HCT116 (cell line): ENCODE results near the gene RRAD. TPM values are rescaled to one million over a fixed set of nuclear protein-coding genes. Genes with fewer than 3 reads are reported as not detected.

Source experiments
- ATAC-seq: fragments of 200-7000 bp; cut with Tn5 transposase; 2 replicates; pipeline ENCODE4 v1.9.1; 2020; ENCODE audit warnings: mild to moderate bottlenecking, moderate library complexity
- BruUV-seq: library from RNA; stranded (reverse); fragments of 400-500 nt; replicated peaks from 2 replicates; lab custom pipeline; 2021; lab: Mats Ljungman, UMichigan
- CTCF ChIA-PET: fragments of 300-600 bp; sonication (Branson Sonifier 250); formaldehyde crosslinking; loops from one replicate; lab custom pipeline; 2021; ENCODE audit warnings: antibody characterized with exemption; lab: Charles Lee
- POLR2A ChIA-PET: fragments of 300-600, 350-600 bp; sonication (Branson Sonifier 250); formaldehyde crosslinking; loops from one replicate; lab custom pipeline; 2021; ENCODE audit warnings: antibody characterized with exemption; lab: Charles Lee
- RAD21 ChIA-PET, 2 experiments: fragments of 300-600 bp; sonication (Branson Sonifier 250); formaldehyde crosslinking; loops; one replicate each; lab custom pipeline; 2023; ENCODE audit warnings: low total read pairs in 2 of 2; ENCODE audit not compliant: uncharacterized antibody in 2 of 2, unreplicated experiment in 2 of 2, low non-redundant PET in 1 of 2; lab: Charles Lee
- DNase-seq: peaks from one replicate; pipeline ENCODE4 v3.0.0-alpha.2; 2010; ENCODE audit warnings: low read depth, low spot score
- H2AFZ ChIP-seq: fragments of 200-600 bp; shearing (Covaris generic), sonication (generic); 2 replicates; pipeline ENCODE4 v1.6.1; 2017; ENCODE audit warnings: low read depth, mixed run types, mixed read lengths, antibody characterized with exemption, low read length; ENCODE audit not compliant: poor library complexity, severe bottlenecking
- H3K27ac ChIP-seq: 2 replicates; pipeline ENCODE4 v1.5.1; 2012; ENCODE audit warnings: low read depth, low read length
- H3K27me3 ChIP-seq: fragments of 200-600 bp; sonication (generic); 2 replicates; pipeline ENCODE4 v1.6.1; 2016; ENCODE audit warnings: mixed run types, low read length, mixed read lengths; ENCODE audit not compliant: insufficient read depth
- H3K36me3 ChIP-seq, 2 experiments: fragments of 200-500 bp in 1 of 2; fragments of 200-600 bp in 1 of 2; sonication (Bioruptor generic) in 1 of 2; sonication (generic) in 1 of 2; 2 replicates each; pipeline versions ENCODE4 v1.5.1 to v1.6.1; 2014 to 2016; ENCODE audit warnings: low read length in 2 of 2, inconsistent platforms in 1 of 2, mixed read lengths in 1 of 2, mixed run types in 1 of 2; ENCODE audit not compliant: insufficient read depth in 2 of 2, control insufficient read depth in 1 of 2
- H3K4me1 ChIP-seq, 2 experiments: fragments of 200-600 bp in 1 of 2; sonication (generic) in 1 of 2; 2 replicates each; pipeline versions ENCODE4 v1.5.1 to v1.6.1; 2012 to 2017; ENCODE audit warnings: low read length in 2 of 2, inconsistent platforms in 1 of 2, mild to moderate bottlenecking in 1 of 2, mixed read lengths in 1 of 2, mixed run types in 1 of 2, moderate library complexity in 1 of 2; ENCODE audit not compliant: insufficient read depth in 2 of 2, control insufficient read depth in 1 of 2
- H3K4me2 ChIP-seq: fragments of 200-600 bp; sonication (generic); 2 replicates; pipeline ENCODE4 v1.6.1; 2017; ENCODE audit warnings: mixed run types, low read length, mixed read lengths
- H3K4me3 ChIP-seq, 2 experiments: fragments of 200-600 bp in 1 of 2; sonication (generic) in 1 of 2; replicated peaks in 1 of 2; 2 replicates each; pipeline ENCODE4 v1.5.1; 2011 to 2016; ENCODE audit warnings: low read length in 2 of 2, control low read depth in 1 of 2, low read depth in 1 of 2, mild to moderate bottlenecking in 1 of 2, mixed read lengths in 1 of 2, mixed run types in 1 of 2
- H3K79me2 ChIP-seq: fragments of 200-600 bp; sonication (generic); 2 replicates; pipeline ENCODE4 v1.6.1; 2017; ENCODE audit warnings: mild to moderate bottlenecking, mixed run types, low read length, moderate library complexity, mixed read lengths; ENCODE audit not compliant: insufficient read depth
- H3K9ac ChIP-seq: fragments of 200-600 bp; sonication (generic); 2 replicates; pipeline ENCODE4 v1.6.1; 2016; ENCODE audit warnings: low read length, mixed read lengths
- H3K9me2 ChIP-seq: fragments of 200-600 bp; sonication (generic), shearing (Covaris generic); 2 replicates; pipeline ENCODE4 v1.6.1; 2017; ENCODE audit warnings: mixed run types, mild to moderate bottlenecking, moderate library complexity; ENCODE audit not compliant: insufficient read depth
- H3K9me3 ChIP-seq, 2 experiments: fragments of 200-500 bp in 1 of 2; fragments of 200-600 bp in 1 of 2; sonication (Bioruptor generic) in 1 of 2; sonication (generic) in 1 of 2; 2 replicates each; pipeline ENCODE4 v1.6.1; 2014 to 2017; ENCODE audit warnings: low read length in 2 of 2, mixed read lengths in 2 of 2, inconsistent platforms in 1 of 2, low read depth in 1 of 2, mild to moderate bottlenecking in 1 of 2, mixed run types in 1 of 2, moderate library complexity in 1 of 2; ENCODE audit not compliant: control insufficient read depth in 1 of 2, insufficient read depth in 1 of 2
- H4K20me1 ChIP-seq: fragments of 200-600 bp; sonication (generic), shearing (Covaris generic); 2 replicates; pipeline ENCODE4 v1.6.1; 2017; ENCODE audit warnings: mixed run types, mild to moderate bottlenecking, moderate library complexity; ENCODE audit not compliant: insufficient read depth
- CBX3 ChIP-seq: IDR thresholded peaks from 2 replicates; pipeline ENCODE4 v1.6.1; 2012; ENCODE audit warnings: low read depth
- EGR1 ChIP-seq: IDR thresholded peaks from 2 replicates; pipeline ENCODE4 v1.6.1; 2012; ENCODE audit warnings: low read depth
- SIN3A ChIP-seq: IDR thresholded peaks from 2 replicates; pipeline ENCODE4 v1.6.1; 2012; ENCODE audit warnings: low read depth
- YY1 ChIP-seq: IDR thresholded peaks from 2 replicates; pipeline ENCODE4 v1.6.1; 2011; ENCODE audit warnings: low read length, low read depth, moderate library complexity, mild to moderate bottlenecking; ENCODE audit not compliant: insufficient replicate concordance; ENCODE audit errors: extremely low read depth
- ZBTB33 ChIP-seq: IDR thresholded peaks from 2 replicates; pipeline ENCODE4 v1.6.1; 2011; ENCODE audit warnings: mild to moderate bottlenecking, low read length, moderate library complexity; ENCODE audit not compliant: insufficient replicate concordance; ENCODE audit errors: extremely low read depth
- intact Hi-C: fragments of 100-400 bp; cut with micrococcal nuclease; formaldehyde crosslinking; loops from 2 replicates; pipeline ENCODE4 v1.10.0; 2022
- total RNA-seq: library from RNA; stranded (reverse); gene quantifications from one replicate; pipeline ENCODE4 v1.2.1, GENCODE V29; 2021; ENCODE audit not compliant: unreplicated experiment

RRAD gene
- total RNA-seq, 1 experiment from 2014 or later: 2.2 TPM

DNA sequence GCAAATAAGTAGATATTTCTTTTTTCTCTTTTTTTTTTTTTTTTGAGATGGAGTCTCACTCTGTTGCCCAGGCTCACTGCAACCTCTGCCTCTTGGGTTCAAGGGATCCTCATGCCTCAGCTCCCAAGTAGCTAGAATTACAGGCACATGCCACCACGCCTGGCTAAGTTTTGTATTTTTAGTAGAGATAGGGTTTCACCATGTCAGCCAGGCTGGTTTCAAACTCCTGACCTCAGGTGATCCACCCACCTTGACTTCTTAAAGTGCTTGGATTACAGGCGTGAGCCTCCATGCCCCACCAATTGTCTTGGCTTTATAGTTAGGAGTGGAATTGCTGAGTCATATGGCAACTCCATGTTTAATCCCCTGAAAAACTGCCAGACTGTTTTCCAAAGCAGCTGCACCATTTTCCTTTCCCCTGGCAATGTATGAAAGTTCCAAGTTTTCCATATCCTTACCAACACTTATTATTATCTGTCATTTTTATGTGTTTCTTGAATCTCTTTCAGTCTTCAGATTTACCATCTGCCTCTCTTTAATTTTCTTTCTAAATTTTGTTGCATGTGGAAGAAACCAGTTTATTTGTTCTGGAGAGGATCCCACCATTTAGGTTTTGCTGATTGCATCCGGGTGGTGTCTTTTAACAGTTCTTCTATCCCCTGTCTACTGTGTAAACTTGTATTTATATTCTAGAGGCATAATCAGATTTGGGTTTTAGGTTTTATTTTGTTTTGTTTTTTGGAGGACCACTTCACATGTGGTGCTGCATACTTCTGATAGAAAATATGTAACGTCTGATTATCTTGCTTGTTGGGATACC is 25.8 kb upstream of the RRAD start:
- peaks cover 11 to 18% of the 10 kb centered on the region in 2 experiments; a peak in 3 of 4 replicates for H3K4me1 ChIP-seq
- no peaks in the 10 kb centered on the region for H3K79me2 ChIP-seq
- intact Hi-C loops: loop anchor here (5.0 to 10.0 kb wide), 3 partner anchors 54 to 714 kb away; partner anchors contain the start of genes ACD, C16orf86, ENKD1 and FBXL8
- no peak overlapping the region for H3K27ac ChIP-seq
- no TSS peak for BruUV-seq
- no peak overlapping the region for H3K9ac ChIP-seq
- CTCF ChIA-PET: interaction anchor here (2.2 kb wide), 1 partner anchor 10 kb away, joined by 8 read pairs; the partner anchor contains the start of gene CES3
- POLR2A ChIA-PET: no interaction called here
- H2AFZ ChIP-seq: no peak overlapping the region
- no peaks in the 10 kb centered on the region for H3K36me3 ChIP-seq
- no peak overlapping the region for H3K4me3 ChIP-seq
- H3K9me3 ChIP-seq: peaks cover 0 to 6% of the 10 kb centered on the region in 2 experiments; a peak in 1 of 4 replicates
- H3K9me2 ChIP-seq: no peaks in the 10 kb centered on the region
- no peaks in the 10 kb centered on the region for H4K20me1 ChIP-seq
- TF ChIP-seq EGR1 (no peak), ZBTB33 (no peak), CBX3 (0 out of 2 replicates have a peak, but pooled peaks have one; percentile 23), SIN3A (no peak), YY1 (no peak)
- RAD21 ChIA-PET: no interaction called here
- no peak overlapping the region for H3K4me2 ChIP-seq
- DNase-seq: no peak
- no peak for ATAC-seq
- no peaks in the 10 kb centered on the region for H3K27me3 ChIP-seq
